ENCODE measurements around the gene EIF4B.

GRCh38 chr12:53046655-53047220, 40.5 kb downstream of the EIF4B start:
- no peak for TF ChIP-seq YY1 (IDR thresholded peaks at IDR 0.05; ENCODE audit: insufficient read depth, insufficient read length)
- TF ChIP-seq ZNF274 (IDR thresholded peaks at IDR 0.05; ENCODE audit: low read depth, low read length) = no peak

Data from NT2/D1 (cell line).